A673 (cell line): Measurements from ENCODE around the gene CCDC7. TPM values are rescaled to one million over a fixed set of nuclear protein-coding genes. Genes with fewer than 3 reads are reported as not detected.
"Not testable (repeated sequence)": the region's sequence is repeated elsewhere in the genome, so short reads cannot be mapped to it uniquely, and the experiment has no call there.

Experiments used
- BruUV-seq: library from RNA; stranded (reverse); fragments of 400-500 nt; replicated peaks from 2 replicates; lab custom pipeline; 2021; lab: Mats Ljungman, UMichigan
- CTCF ChIA-PET: fragments of 300-600 bp; sonication (Branson Sonifier 250); formaldehyde crosslinking; loops from one replicate; lab custom pipeline; 2022; ENCODE audit warnings: antibody characterized with exemption; lab: Charles Lee
- POLR2A ChIA-PET: fragments of 300-600 bp; sonication (Branson Sonifier 250); formaldehyde crosslinking; loops from one replicate; lab custom pipeline; 2022; ENCODE audit warnings: antibody characterized with exemption; ENCODE audit not compliant: low non-redundant PET; lab: Charles Lee
- DNase-seq: peaks from one replicate; pipeline ENCODE4 v3.0.0-alpha.2; 2015; ENCODE audit warnings: low spot score
- H3K27ac ChIP-seq: fragments of 200-600 bp; sonication (generic); 2 replicates; pipeline ENCODE4 v1.5.1; 2016; ENCODE audit warnings: mixed run types, low read depth, mild to moderate bottlenecking, mixed read lengths, antibody characterized with exemption, low read length; ENCODE audit not compliant: poor library complexity, severe bottlenecking
- H3K27me3 ChIP-seq: fragments of 200-600 bp; sonication (generic); replicated peaks from 2 replicates; pipeline ENCODE4 v1.6.1; 2017; ENCODE audit warnings: mixed run types, low read depth, mild to moderate bottlenecking, mixed read lengths, antibody characterized with exemption, low read length; ENCODE audit not compliant: insufficient read depth, poor library complexity
- H3K36me3 ChIP-seq: fragments of 200-600 bp; sonication (generic); 2 replicates; pipeline ENCODE4 v1.6.1; 2016; ENCODE audit warnings: mixed run types, mild to moderate bottlenecking, mixed read lengths, antibody characterized with exemption, low read length; ENCODE audit not compliant: insufficient read depth, poor library complexity, severe bottlenecking
- H3K4me1 ChIP-seq: fragments of 200-600 bp; sonication (generic); 2 replicates; pipeline ENCODE4 v1.6.1; 2017; ENCODE audit warnings: mixed run types, mild to moderate bottlenecking, mixed read lengths, antibody characterized with exemption, low read length; ENCODE audit not compliant: insufficient read depth, poor library complexity, severe bottlenecking
- H3K4me3 ChIP-seq: fragments of 200-600 bp; sonication (generic); 2 replicates; pipeline ENCODE4 v1.5.1; 2016; ENCODE audit warnings: low read depth, mixed run types, mild to moderate bottlenecking, mixed read lengths, low read length; ENCODE audit not compliant: poor library complexity, severe bottlenecking
- H3K9me3 ChIP-seq: fragments of 200-600 bp; sonication (generic); 2 replicates; pipeline ENCODE4 v1.6.1; 2016; ENCODE audit warnings: mixed run types, low read depth, mild to moderate bottlenecking, mixed read lengths, antibody characterized with exemption, low read length; ENCODE audit not compliant: poor library complexity, severe bottlenecking
- EZH2 ChIP-seq: fragments of 200-600 bp; sonication (generic); IDR thresholded peaks from 2 replicates; pipeline ENCODE4 v1.6.1; 2017; ENCODE audit warnings: borderline replicate concordance, low read depth, mild to moderate bottlenecking, mixed read lengths, antibody characterized with exemption, low read length; ENCODE audit not compliant: poor library complexity, severe bottlenecking
- intact Hi-C: fragments of 100-400 bp; cut with micrococcal nuclease; formaldehyde crosslinking; loops from one replicate; pipeline ENCODE4 v1.10.0; 2022; ENCODE audit not compliant: unreplicated experiment
- total RNA-seq: library from RNA; stranded (reverse); gene quantifications from 2 replicates; pipeline ENCODE4 v1.2.3, GENCODE V29; 2021
- TF ChIP-seq, protein P1 (sequence below): fragments of 300-800, 200-600 bp; sonication (generic); conservative IDR thresholded peaks from 2 replicates; pipeline ENCODE4 v1.5.1; 2017; ENCODE audit warnings: low read depth, mild to moderate bottlenecking, antibody characterized with exemption, low read length, moderate library complexity, mixed read lengths

CCDC7 gene
- total RNA-seq, 1 experiment from 2014 or later: 16.4 TPM

- no peak for DNase-seq
- Histone ChIP-seq H3K9me3 (no peaks in the 10 kb centered on the region), H3K4me1 (no peaks in the 10 kb centered on the region), H3K27ac (no peak overlapping the region), H3K27me3 (no peaks in the 10 kb centered on the region), H3K4me3 (no peak overlapping the region), H3K36me3 (no peaks in the 10 kb centered on the region)
- ChIA-PET POLR2A (no interaction called here), CTCF (no interaction called here)
- intact Hi-C loops: no loop called here
- TF ChIP-seq, protein P1, sequence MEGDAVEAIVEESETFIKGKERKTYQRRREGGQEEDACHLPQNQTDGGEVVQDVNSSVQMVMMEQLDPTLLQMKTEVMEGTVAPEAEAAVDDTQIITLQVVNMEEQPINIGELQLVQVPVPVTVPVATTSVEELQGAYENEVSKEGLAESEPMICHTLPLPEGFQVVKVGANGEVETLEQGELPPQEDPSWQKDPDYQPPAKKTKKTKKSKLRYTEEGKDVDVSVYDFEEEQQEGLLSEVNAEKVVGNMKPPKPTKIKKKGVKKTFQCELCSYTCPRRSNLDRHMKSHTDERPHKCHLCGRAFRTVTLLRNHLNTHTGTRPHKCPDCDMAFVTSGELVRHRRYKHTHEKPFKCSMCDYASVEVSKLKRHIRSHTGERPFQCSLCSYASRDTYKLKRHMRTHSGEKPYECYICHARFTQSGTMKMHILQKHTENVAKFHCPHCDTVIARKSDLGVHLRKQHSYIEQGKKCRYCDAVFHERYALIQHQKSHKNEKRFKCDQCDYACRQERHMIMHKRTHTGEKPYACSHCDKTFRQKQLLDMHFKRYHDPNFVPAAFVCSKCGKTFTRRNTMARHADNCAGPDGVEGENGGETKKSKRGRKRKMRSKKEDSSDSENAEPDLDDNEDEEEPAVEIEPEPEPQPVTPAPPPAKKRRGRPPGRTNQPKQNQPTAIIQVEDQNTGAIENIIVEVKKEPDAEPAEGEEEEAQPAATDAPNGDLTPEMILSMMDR: no peak
- no peak for TF ChIP-seq EZH2
- no TSS peak for BruUV-seq
These were observed 43.2 kb downstream of the CCDC7 start for GRCh38 chr10:32489158-32489557.

- Histone ChIP-seq H3K4me3 (no peak overlapping the region), H3K27me3 (no peaks in the 10 kb centered on the region), H3K4me1 (no peaks in the 10 kb centered on the region), H3K27ac (no peak overlapping the region), H3K9me3 (no peaks in the 10 kb centered on the region), H3K36me3 (no peaks in the 10 kb centered on the region)
- TF ChIP-seq EZH2: no peak
- TF ChIP-seq, protein P1: no peak
- CTCF ChIA-PET: no interaction called here
- POLR2A ChIA-PET: no interaction called here
- DNase-seq: no peak
- intact Hi-C loops: no loop called here
- no TSS peak for BruUV-seq
These were observed 44.0 kb downstream of the CCDC7 start for GRCh38 chr10:32489901-32490300.

DNA sequence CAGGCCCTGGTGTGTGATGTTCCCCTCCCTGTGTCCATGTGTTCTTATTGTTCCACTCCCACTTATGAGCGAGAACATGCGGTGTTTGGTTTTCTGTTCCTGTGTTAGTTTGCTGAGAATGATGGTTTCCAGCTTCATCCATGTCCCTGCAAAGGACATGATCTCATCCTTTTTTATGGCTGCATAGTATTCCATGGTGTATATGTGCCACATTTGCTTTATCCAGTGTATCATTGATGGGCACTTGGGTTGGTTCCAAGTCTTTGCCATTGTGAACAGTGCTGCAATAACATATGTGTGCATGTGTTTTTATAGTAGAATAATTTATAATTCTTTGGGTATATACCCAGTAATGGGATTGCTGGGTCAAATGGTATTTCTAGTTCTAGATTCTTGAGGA, 48.6 kb downstream of the CCDC7 start:
- intact Hi-C loops: not testable (repeated sequence)

DNA sequence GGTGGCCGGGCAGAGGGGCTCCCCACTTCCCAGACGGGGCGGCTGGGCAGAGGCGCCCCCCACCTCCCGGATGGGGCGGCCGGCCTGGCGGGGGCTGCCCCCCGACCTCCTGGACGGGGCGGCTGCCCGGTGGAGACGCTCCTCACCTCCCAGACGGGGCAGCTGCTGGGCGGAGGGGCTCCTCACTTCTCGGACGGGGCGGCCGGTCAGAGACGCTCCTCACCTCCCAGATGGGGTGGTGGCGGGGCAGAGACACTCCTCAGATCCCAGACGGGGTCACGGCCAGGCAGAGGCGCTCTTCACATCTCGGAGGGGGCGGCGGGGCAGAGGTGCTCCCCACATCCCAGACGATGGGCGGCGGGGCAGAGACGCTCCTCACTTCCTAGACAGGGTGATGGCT, 54.2 kb downstream of the CCDC7 start:
- H3K27ac ChIP-seq, DNase-seq, H3K36me3 ChIP-seq, H3K4me1 ChIP-seq, H3K9me3 ChIP-seq, H3K27me3 ChIP-seq, POLR2A ChIA-PET, H3K4me3 ChIP-seq, BruUV-seq, intact Hi-C loops, CTCF ChIA-PET: not testable (repeated sequence)

More for the DNA sequence above, 48.6 kb downstream of the CCDC7 start:
- H3K9me3 ChIP-seq, CTCF ChIA-PET, POLR2A ChIA-PET, H3K4me3 ChIP-seq, BruUV-seq, H3K27me3 ChIP-seq, H3K36me3 ChIP-seq, DNase-seq, H3K27ac ChIP-seq, H3K4me1 ChIP-seq: not testable (repeated sequence)
